Ishikawa (cell line): ENCODE measurements around the gene TMEM41B.

Experiments
- CEBPB ChIP-seq: IDR thresholded peaks from 2 replicates; pipeline ENCODE4 v1.6.1; 2012
- CREB1 ChIP-seq: IDR thresholded peaks from 2 replicates; pipeline ENCODE4 v1.6.1; 2012; ENCODE audit warnings: low read depth
- EGR1 ChIP-seq: IDR thresholded peaks from 2 replicates; pipeline ENCODE4 v1.6.1; 2012
- EP300 ChIP-seq: IDR thresholded peaks from 2 replicates; pipeline ENCODE4 v1.6.1; 2012; ENCODE audit warnings: borderline replicate concordance
- FOXM1 ChIP-seq: IDR thresholded peaks from 2 replicates; pipeline ENCODE4 v1.6.1; 2012; ENCODE audit warnings: low read depth, borderline replicate concordance
- MAX ChIP-seq: IDR thresholded peaks from 2 replicates; pipeline ENCODE4 v1.6.1; 2012
- NFIC ChIP-seq: IDR thresholded peaks from 2 replicates; pipeline ENCODE4 v1.6.1; 2012
- RAD21 ChIP-seq: IDR thresholded peaks from 2 replicates; pipeline ENCODE4 v1.6.1; 2012; ENCODE audit warnings: low read depth
- TAF1 ChIP-seq: IDR thresholded peaks from 2 replicates; pipeline ENCODE4 v1.6.1; 2012; ENCODE audit warnings: low read depth, mild to moderate bottlenecking
- TCF12 ChIP-seq: IDR thresholded peaks from 2 replicates; pipeline ENCODE4 v1.6.1; 2012; ENCODE audit warnings: low read depth
- TEAD4 ChIP-seq: IDR thresholded peaks from 2 replicates; pipeline ENCODE4 v1.6.1; 2012
- YY1 ChIP-seq: IDR thresholded peaks from 2 replicates; pipeline ENCODE4 v1.6.1; 2012; ENCODE audit warnings: low read depth
- ZBTB7A ChIP-seq: IDR thresholded peaks from 2 replicates; pipeline ENCODE4 v1.6.1; 2012; ENCODE audit warnings: low read depth
- TF ChIP-seq, protein P1 (sequence below): IDR thresholded peaks from 2 replicates; pipeline ENCODE4 v1.6.1; 2012
- TF ChIP-seq, protein P2 (sequence below): IDR thresholded peaks from 2 replicates; pipeline ENCODE4 v1.6.1; 2012; ENCODE audit warnings: low read depth, mild to moderate bottlenecking

Gene TMEM41B

DNA sequence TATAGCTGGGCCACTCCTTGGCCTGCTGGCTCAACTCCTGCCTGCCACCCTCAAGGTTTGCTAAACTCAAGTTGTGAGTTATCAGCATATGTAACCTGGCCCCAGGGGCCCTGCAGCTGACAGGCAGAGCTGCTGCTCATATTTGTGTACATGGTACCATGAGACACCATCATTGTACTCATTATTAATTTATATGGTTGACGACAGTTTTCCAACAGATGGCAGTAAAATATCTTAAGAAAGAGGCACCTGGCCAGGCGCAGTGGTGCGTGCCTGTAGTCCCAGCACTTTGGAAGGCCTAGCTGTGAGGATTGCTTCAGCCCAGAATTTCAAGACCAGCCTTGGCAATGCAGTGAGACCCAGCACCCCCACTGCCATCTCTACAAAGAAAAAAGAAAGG, 37.8 kb downstream of the TMEM41B start:
- peak; percentile 21; the same call in 1 of the 2 replicates for TF ChIP-seq RAD21
- TF ChIP-seq, protein P1, sequence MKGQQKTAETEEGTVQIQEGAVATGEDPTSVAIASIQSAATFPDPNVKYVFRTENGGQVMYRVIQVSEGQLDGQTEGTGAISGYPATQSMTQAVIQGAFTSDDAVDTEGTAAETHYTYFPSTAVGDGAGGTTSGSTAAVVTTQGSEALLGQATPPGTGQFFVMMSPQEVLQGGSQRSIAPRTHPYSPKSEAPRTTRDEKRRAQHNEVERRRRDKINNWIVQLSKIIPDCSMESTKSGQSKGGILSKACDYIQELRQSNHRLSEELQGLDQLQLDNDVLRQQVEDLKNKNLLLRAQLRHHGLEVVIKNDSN: no peak

- TF ChIP-seq TCF12 (no peak), NFIC (no peak), TAF1 (no peak), TEAD4 (no peak), CREB1 (no peak), ZBTB7A (no peak), YY1 (no peak), EP300 (no peak), FOXM1 (no peak), RAD21 (no peak), MAX (no peak), EGR1 (no peak), CEBPB (no peak)
- TF ChIP-seq, protein P1: no peak
- TF ChIP-seq, protein P2, sequence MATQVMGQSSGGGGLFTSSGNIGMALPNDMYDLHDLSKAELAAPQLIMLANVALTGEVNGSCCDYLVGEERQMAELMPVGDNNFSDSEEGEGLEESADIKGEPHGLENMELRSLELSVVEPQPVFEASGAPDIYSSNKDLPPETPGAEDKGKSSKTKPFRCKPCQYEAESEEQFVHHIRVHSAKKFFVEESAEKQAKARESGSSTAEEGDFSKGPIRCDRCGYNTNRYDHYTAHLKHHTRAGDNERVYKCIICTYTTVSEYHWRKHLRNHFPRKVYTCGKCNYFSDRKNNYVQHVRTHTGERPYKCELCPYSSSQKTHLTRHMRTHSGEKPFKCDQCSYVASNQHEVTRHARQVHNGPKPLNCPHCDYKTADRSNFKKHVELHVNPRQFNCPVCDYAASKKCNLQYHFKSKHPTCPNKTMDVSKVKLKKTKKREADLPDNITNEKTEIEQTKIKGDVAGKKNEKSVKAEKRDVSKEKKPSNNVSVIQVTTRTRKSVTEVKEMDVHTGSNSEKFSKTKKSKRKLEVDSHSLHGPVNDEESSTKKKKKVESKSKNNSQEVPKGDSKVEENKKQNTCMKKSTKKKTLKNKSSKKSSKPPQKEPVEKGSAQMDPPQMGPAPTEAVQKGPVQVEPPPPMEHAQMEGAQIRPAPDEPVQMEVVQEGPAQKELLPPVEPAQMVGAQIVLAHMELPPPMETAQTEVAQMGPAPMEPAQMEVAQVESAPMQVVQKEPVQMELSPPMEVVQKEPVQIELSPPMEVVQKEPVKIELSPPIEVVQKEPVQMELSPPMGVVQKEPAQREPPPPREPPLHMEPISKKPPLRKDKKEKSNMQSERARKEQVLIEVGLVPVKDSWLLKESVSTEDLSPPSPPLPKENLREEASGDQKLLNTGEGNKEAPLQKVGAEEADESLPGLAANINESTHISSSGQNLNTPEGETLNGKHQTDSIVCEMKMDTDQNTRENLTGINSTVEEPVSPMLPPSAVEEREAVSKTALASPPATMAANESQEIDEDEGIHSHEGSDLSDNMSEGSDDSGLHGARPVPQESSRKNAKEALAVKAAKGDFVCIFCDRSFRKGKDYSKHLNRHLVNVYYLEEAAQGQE: no peak
Observed at GRCh38 chr11:9274499-9275258, 39.7 kb downstream of the TMEM41B start.

GRCh38 chr11:9273376-9274336, 40.7 kb downstream of the TMEM41B start:
- TF ChIP-seq CREB1 (no peak), TAF1 (no peak), TEAD4 (no peak), YY1 (no peak), EP300 (no peak), EGR1 (no peak), ZBTB7A (no peak), RAD21 (no peak), TCF12 (no peak), CEBPB (no peak), MAX (no peak), FOXM1 (no peak)
- TF ChIP-seq, protein P1: no peak
- TF ChIP-seq, protein P2: no peak

- TF ChIP-seq ZBTB7A: no peak
- TF ChIP-seq, protein P1: peak; percentile 81
Observed at GRCh38 chr11:9269492-9270013, 44.8 kb downstream of the TMEM41B start.
